ENCODE data around the gene C1QL3. TPM values are rescaled to one million over a fixed set of nuclear protein-coding genes. Genes with fewer than 3 reads are reported as not detected.

C1QL3 gene
- total RNA-seq, 2 experiments from 2014 or later, result not detected

- intact Hi-C loops (cut with micrococcal nuclease; ENCODE audit: unreplicated experiment), result no loop called here
- Histone ChIP-seq H3K4me2 (ENCODE audit: low read length) (no peak overlapping the region), H3K27ac (ENCODE audit: low read depth, low read length, poor library complexity, severe bottlenecking) (no peak overlapping the region), H3K36me3 (ENCODE audit: insufficient read depth, low read length) (peaks cover 9% of the 10 kb centered on the region; the same call in 1 of the 2 replicates), H4K20me1 (ENCODE audit: insufficient read depth, low read length) (no peaks in the 10 kb centered on the region), H3K4me1 (ENCODE audit: insufficient read depth, low read length, poor library complexity, severe bottlenecking) (no peaks in the 10 kb centered on the region), H3K4me3 (ENCODE audit: low read depth, low read length, poor library complexity, severe bottlenecking) (no peak overlapping the region), H3K9me3 (ENCODE audit: low read length) (no peaks in the 10 kb centered on the region), H2AFZ (ENCODE audit: low read length) (no peak overlapping the region), H3K9me2 (ENCODE audit: insufficient read depth, low read length) (no peaks in the 10 kb centered on the region), H3K79me2 (ENCODE audit: insufficient read depth, low read depth, low read length) (no peaks in the 10 kb centered on the region)
- TF ChIP-seq EZH2phosphoT487 (IDR thresholded peaks at IDR 0.05; ENCODE audit: borderline replicate concordance, low read depth, low read length), result no peak
- no peak for TF ChIP-seq CTCF (conservative IDR thresholded peaks at IDR 0.05; ENCODE audit: low read length)
- POLR2A ChIA-PET, result interaction anchor here (0.6 to 0.7 kb wide), 2 partner anchors 10 to 166 kb away, joined by 3 to 5 read pairs; no protein-coding TSS in a partner anchor
- CTCF ChIA-PET (ENCODE audit: unreplicated experiment), result no interaction called here
- BruUV-seq (replicated peaks), result no TSS peak
- no peak for DNase-seq (ENCODE audit: low spot score)
These were observed 16.5 kb downstream of the C1QL3 start for GRCh38 chr10:16505161-16505560.

DNA sequence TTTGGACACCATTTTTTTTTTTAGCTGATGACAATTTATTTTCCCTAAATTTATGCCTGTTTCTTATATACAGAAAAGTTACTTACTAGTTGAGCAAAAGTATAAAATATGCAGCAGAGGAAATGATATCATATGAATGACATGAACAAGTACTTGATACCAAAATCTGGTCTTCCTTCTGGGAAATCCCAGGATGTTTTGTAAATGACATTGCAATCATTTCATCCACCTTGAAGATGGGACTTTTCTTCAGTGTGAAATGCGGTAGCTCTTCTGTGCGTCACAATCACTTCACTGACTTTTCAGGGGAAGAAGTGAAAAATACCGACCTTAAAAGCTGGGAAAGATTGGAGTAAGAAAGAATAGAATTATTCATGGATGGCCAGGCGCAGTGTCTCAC, 23.8 kb downstream of the C1QL3 start:
- no peaks in the 10 kb centered on the region for H3K9me2 ChIP-seq (ENCODE audit: insufficient read depth, low read length)
- H3K36me3 ChIP-seq (ENCODE audit: insufficient read depth, low read length), result no peaks in the 10 kb centered on the region
- TF ChIP-seq CTCF (conservative IDR thresholded peaks at IDR 0.05; ENCODE audit: low read length), result no peak
- TF ChIP-seq EZH2phosphoT487 (IDR thresholded peaks at IDR 0.05; ENCODE audit: borderline replicate concordance, low read depth, low read length), result no peak
- BruUV-seq (replicated peaks), result no TSS peak
- H4K20me1 ChIP-seq (ENCODE audit: insufficient read depth, low read length), result no peaks in the 10 kb centered on the region
- H3K4me2 ChIP-seq (ENCODE audit: low read length), result no peak overlapping the region
- no peaks in the 10 kb centered on the region for H3K9me3 ChIP-seq (ENCODE audit: low read length)
- no peak overlapping the region for H3K27ac ChIP-seq (ENCODE audit: low read depth, low read length, poor library complexity, severe bottlenecking)
- intact Hi-C loops (cut with micrococcal nuclease; ENCODE audit: unreplicated experiment), result no loop called here
- H2AFZ ChIP-seq (ENCODE audit: low read length), result no peak overlapping the region
- CTCF ChIA-PET (ENCODE audit: unreplicated experiment), result no interaction called here
- H3K4me1 ChIP-seq (ENCODE audit: insufficient read depth, low read length, poor library complexity, severe bottlenecking), result no peaks in the 10 kb centered on the region
- no peak overlapping the region for H3K4me3 ChIP-seq (ENCODE audit: low read depth, low read length, poor library complexity, severe bottlenecking)
- no peak for DNase-seq (ENCODE audit: low spot score)
- H3K79me2 ChIP-seq (ENCODE audit: insufficient read depth, low read depth, low read length), result no peaks in the 10 kb centered on the region
- POLR2A ChIA-PET, result interaction anchor here (0.7 to 2.0 kb wide), 2 partner anchors 14 to 1942 kb away, joined by 3 to 4 read pairs; no protein-coding TSS in a partner anchor

- CTCF ChIA-PET (ENCODE audit: unreplicated experiment), result no interaction called here
- Histone ChIP-seq H3K9me2 (ENCODE audit: insufficient read depth, low read length) (no peaks in the 10 kb centered on the region), H4K20me1 (ENCODE audit: insufficient read depth, low read length) (no peaks in the 10 kb centered on the region), H3K4me2 (ENCODE audit: low read length) (no peak overlapping the region), H3K27ac (ENCODE audit: low read depth, low read length, poor library complexity, severe bottlenecking) (no peak overlapping the region), H3K9me3 (ENCODE audit: low read length) (no peaks in the 10 kb centered on the region), H3K4me3 (ENCODE audit: low read depth, low read length, poor library complexity, severe bottlenecking) (no peak overlapping the region), H2AFZ (ENCODE audit: low read length) (no peak overlapping the region), H3K4me1 (ENCODE audit: insufficient read depth, low read length, poor library complexity, severe bottlenecking) (no peaks in the 10 kb centered on the region), H3K36me3 (ENCODE audit: insufficient read depth, low read length) (no peaks in the 10 kb centered on the region), H3K79me2 (ENCODE audit: insufficient read depth, low read depth, low read length) (no peaks in the 10 kb centered on the region)
- intact Hi-C loops (cut with micrococcal nuclease; ENCODE audit: unreplicated experiment), result no loop called here
- POLR2A ChIA-PET, result interaction anchor here (1.3 kb wide), 1 partner anchor 12 kb away, joined by 3 read pairs; no protein-coding TSS in a partner anchor
- BruUV-seq (replicated peaks), result TSS peak; percentile 29
- no peak for TF ChIP-seq CTCF (conservative IDR thresholded peaks at IDR 0.05; ENCODE audit: low read length)
- TF ChIP-seq EZH2phosphoT487 (IDR thresholded peaks at IDR 0.05; ENCODE audit: borderline replicate concordance, low read depth, low read length), result no peak
- DNase-seq (ENCODE audit: low spot score), result no peak
These were observed 27.7 kb downstream of the C1QL3 start for GRCh38 chr10:16493884-16494536.

Data from OCI-LY7 (cell line).